T-helper 22 cell (primary cell): Measurements from ENCODE around the gene TRIM14.
A peak's percentile ranks its signal among the peaks of the same experiment; 100 is the strongest.

Source experiments
- DNase-seq: peaks from one replicate; pipeline ENCODE4 v3.0.0-alpha.2; 2020; ENCODE audit warnings: low read depth

The TRIM14 gene, protein sequence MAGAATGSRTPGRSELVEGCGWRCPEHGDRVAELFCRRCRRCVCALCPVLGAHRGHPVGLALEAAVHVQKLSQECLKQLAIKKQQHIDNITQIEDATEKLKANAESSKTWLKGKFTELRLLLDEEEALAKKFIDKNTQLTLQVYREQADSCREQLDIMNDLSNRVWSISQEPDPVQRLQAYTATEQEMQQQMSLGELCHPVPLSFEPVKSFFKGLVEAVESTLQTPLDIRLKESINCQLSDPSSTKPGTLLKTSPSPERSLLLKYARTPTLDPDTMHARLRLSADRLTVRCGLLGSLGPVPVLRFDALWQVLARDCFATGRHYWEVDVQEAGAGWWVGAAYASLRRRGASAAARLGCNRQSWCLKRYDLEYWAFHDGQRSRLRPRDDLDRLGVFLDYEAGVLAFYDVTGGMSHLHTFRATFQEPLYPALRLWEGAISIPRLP

DNA sequence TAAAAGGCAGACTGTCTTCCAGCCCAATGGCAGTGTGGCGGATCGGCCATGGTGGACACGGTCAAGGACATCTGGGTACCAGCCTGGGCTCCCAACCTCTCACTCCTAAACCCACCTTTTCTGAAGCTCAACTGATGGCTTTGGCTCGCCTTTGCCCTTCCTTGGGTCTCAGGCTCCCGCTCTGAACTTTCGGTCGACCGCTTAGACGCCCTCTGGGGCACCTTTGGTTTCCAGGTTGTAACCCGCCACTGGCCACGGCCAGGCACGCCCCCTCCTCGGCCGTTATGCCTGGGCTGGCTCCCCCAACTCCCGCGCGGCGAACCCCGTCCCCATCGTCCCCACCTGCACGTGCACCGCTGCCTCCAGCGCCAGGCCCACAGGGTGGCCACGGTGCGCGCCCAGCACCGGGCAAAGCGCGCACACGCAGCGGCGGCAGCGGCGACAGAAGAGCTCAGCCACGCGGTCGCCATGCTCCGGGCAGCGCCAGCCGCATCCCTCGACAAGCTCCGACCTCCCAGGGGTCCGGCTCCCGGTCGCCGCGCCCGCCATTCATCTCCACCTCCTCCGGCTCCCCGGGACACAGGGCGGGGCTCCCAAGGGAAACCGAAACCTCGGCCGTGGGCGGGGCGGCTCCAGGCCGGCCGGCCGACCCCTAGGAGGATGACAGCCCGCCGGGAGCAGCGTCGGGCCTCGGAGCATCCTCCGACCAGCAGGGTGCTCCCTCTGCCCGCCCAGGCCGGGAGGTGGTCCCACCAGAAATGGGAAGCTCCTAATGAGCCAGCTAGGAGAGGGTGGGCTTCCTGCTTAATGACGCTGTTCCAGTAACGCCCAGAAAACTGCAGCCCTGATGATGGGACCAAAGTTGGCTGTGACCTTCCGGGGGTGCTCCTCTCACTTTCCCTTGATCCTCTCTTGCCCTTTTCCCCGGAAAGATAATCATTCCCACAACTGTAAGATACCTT is at the start of gene TRIM14:
Gene TRIM14, minus strand, starts transcription at position 583 of the 962 bp plus-strand sequence. Its CDS starts 34 bp downstream, at position 549.
- DNase-seq: peak; percentile 49

- no peak for DNase-seq
Measured at GRCh38 chr9:98168153-98168780, 49.2 kb upstream of the TRIM14 start.

DNA sequence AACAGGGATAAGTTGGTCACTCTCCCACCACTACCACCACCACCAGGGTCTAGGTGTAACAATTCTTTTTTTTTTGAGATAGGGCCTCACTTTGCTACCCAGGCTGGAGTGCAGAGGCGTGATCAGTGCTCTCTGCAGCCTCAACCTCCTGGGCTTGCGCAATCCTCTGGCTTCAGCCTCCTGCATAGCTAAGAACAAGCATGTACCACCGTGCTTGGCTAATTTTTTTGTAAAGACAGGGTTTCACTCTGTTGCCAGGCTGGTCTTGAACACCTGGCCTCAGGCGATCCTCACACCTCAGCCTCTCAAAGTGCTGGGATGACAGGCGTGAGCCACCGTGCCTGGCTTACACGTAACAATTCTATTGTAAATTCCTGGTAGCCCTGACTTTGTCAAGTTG is 45.9 kb upstream of the TRIM14 start:
- DNase-seq: no peak

GRCh38 chr9:98162613-98163012 is 43.6 kb upstream of the TRIM14 start:
- no peak for DNase-seq

DNA sequence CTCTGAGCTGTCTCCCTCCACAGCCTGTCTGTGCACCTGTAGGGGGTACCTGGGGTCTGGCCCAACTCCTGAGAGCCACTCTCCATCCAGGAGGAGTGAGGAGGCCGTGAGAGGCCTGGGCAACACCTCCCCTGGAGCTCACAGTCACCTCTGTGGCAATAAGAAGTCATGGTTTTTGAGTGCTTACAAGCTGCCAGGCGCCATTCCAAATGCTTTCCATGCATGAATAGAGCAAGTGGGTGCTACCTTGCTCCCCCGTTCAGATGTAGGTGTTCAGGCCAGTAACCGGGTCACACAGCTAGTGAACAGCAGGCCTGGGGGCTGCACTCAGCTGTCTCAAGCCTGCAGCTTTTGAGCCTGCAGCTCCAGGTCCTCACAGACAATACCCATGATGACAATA is 42.8 kb upstream of the TRIM14 start:
- no peak for DNase-seq

DNA sequence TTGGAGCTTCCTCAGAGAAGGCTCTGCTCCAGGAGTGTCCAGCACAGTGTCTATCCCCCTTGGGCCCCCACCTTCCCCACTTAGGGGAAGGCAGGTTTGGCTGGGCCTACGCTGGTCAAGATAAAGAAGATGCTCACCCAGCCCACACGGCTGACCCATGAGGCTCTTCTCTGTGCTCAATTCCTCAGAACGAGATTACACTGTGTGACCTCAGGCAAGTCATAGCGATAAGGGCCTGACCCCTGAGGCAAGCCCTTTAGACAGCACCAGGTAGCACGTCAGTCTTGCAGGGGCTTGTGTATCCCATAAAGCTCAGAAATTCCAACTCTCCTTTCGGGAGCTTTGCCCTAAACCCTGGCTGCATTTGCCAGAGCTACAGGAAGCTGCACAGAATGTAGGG is 40.8 kb upstream of the TRIM14 start:
- no peak for DNase-seq

DNA sequence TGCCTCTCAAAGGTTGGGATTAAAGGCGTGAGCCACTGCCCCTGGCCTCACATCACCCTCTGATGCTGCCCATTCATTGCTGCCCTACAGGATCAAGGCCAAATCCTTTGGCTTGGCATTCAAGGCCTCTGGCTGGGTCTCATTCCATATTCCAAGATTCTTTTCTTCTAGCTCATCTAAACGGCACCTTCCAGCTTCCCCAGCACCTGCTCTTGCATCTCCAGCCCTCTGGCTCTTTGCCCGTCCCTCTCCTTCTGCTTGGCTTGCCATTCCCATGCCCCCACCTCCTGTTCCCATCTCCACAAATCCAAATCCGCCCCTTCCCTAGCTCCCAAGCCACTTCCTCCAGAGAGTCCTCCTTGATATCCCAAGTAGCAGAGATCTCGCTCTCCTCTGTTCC is 40.3 kb upstream of the TRIM14 start:
- DNase-seq: no peak

DNA sequence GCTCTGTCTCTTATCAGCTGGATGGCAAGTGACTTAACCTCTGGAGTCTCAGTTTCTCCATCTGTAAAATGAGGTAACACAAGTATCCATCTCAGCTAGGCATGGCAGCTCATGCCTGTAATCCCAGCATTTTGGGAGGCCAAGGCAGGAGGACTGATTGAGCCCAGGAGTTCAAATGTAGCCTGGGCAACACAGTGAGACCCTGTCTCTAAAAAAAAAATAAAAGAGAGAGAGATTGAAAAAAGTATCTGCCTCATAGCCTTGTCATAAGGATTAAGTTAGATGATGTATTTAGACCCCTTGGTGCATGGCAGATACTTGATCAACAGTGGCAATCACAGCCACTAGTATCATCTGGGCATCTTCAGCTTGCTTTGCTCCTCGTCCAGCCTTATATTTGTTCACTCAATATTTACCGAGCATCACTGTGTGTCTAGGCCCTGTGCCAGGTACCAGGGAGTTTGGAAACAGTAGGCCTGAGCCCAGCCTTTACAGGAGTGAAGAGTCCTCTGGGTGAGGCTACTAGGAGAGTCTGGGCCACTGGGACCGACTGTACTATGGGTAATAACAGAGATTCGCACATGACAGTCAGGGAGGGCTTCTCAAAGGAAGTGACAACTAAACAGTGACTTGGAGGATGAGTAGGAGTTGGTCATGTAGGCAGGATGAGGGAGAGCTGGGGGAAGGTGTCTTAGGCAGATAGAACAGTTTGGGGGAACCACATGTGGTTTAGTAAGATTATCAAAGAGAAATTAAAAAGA is 39.2 kb upstream of the TRIM14 start:
- DNase-seq: no peak

DNA sequence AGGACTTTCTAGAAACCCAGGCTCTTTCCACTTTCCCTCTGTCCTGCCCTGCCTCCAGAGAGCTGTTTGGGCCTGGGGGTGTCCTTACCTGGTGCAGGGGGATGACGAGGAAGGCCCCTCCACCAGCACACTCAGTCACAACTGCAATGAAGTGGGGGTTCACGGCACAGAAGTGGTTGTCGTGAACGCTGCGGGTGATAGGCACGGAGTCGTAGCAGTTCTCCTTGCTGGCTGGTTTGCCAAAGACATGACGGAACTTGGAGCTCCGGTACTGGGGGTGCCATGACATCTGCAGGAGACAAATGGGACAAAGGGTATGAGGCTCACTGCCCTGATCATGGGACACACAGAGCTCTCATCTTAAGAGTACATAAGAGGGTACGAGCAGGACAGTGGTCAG is 38.4 kb upstream of the TRIM14 start:
- DNase-seq: no peak

DNA sequence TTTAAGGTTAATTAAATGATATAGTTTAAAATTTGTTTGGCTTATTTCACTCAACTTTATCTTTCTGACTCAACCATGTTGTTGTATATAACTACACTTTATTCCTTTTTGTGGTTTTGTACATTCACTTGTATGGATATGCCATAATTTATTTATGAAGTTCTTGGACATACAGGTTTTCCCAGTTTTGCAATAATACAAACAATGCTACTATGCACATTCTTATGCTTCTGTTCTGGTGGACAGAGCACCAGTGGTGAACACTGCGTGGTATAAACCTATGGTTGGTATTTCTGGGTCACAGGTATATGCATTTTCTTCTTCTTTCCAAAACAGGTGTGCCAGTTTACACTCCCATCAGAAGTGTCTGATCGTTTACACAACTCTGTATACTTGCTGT is 35.7 kb upstream of the TRIM14 start:
- no peak for DNase-seq

GRCh38 chr9:98152526-98152925 is 33.5 kb upstream of the TRIM14 start:
- no peak for DNase-seq

GRCh38 chr9:98150721-98151120 is 31.7 kb upstream of the TRIM14 start:
- no peak for DNase-seq

DNA sequence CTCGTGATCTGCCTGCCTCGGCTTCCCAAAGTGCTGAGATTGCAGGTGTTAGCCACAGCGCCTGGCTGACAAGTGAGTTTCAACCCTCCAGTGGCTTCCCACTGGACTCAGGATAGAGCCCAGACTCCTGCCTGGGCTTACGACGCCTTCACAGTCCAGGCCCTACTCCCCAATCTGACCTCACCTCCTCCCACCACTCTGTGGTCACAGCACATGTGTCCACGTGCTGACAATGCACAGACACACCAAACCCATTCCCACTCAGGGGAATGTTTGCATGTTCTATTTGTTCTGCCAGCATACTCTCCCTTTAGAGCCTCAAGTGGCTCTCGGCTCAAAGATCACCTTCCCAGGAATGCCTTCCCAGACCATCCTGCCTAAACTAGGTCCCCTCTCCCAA is 31.1 kb upstream of the TRIM14 start:
- DNase-seq: no peak

DNA sequence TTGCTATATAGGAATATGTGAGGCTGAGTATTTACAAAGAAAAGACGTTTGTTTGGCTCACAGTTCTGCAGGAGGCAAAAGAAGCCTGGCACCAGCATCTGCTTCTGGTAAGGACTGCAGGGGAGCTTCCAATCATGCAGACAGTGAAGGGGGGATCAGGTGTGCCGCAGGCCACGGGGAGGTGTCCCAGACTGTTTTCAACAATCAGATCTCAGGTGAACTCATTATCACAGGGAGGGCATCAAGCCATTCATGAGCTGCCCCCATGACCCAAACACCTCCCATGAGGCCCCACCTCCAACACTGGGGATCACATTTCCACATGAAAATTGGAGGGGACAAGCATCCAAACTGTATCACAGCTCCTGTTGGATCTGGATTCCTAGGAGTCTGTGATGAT is 30.4 kb upstream of the TRIM14 start:
- DNase-seq: no peak

GRCh38 chr9:98148486-98148885 is 29.5 kb upstream of the TRIM14 start:
- DNase-seq: no peak

- no peak for DNase-seq
Measured at GRCh38 chr9:98147582-98147981, 28.6 kb upstream of the TRIM14 start.

- no peak for DNase-seq
Measured at GRCh38 chr9:98146101-98146991, 27.3 kb upstream of the TRIM14 start.

GRCh38 chr9:98144631-98145030 is 25.6 kb upstream of the TRIM14 start:
- DNase-seq: no peak

GRCh38 chr9:98144076-98144475 is 25.1 kb upstream of the TRIM14 start:
- DNase-seq: no peak

DNA sequence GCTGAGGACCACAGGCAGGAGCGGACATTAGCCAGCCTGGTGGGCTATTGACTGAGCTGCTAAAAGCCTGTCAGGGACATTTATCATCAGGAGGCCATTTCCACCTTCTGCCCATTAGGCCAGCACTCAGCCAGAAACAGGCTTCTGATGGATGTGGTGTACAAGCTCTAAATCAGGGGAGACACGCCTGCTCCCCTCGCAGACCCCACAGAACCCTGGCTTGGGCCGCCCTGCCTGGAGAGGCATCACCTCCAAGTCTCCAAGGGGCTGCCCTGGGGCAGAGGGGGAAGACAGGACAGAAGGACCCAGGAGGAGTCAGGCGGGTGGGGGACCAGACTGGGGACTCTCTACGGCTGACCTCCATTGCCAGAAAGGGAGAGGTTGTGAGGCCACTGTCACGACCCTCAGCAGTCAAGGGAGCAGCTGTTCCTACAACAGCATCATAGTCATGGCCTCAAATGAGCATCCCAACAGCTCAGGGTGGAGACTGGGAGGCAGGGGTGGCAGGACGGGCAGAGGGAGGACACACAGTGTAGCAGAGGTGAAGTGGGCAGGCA is 24.0 kb upstream of the TRIM14 start:
- DNase-seq: no peak
